NB4 (cell line): ENCODE data around the gene PCSK2.

Experiments used
- MYC ChIP-seq: IDR thresholded peaks from 2 replicates; pipeline ENCODE4 v1.6.1; 2011; ENCODE audit warnings: low read depth, low read length
- POLR2A ChIP-seq: IDR thresholded peaks from 2 replicates; pipeline ENCODE4 v1.6.1; 2011; ENCODE audit warnings: mild to moderate bottlenecking; ENCODE audit not compliant: insufficient read length; ENCODE audit errors: extremely low read depth
- TF ChIP-seq, protein P1 (sequence below): IDR thresholded peaks from one replicate; pipeline ENCODE4 v1.5.1; 2012; ENCODE audit warnings: low read depth, low read length
- TF ChIP-seq, protein P2 (sequence below): IDR thresholded peaks from 2 replicates; pipeline ENCODE4 v1.6.1; 2011; ENCODE audit warnings: low read depth, low read length

GRCh38 chr20:17423782-17424181, 196.9 kb downstream of the PCSK2 start:
- TF ChIP-seq, protein P1, sequence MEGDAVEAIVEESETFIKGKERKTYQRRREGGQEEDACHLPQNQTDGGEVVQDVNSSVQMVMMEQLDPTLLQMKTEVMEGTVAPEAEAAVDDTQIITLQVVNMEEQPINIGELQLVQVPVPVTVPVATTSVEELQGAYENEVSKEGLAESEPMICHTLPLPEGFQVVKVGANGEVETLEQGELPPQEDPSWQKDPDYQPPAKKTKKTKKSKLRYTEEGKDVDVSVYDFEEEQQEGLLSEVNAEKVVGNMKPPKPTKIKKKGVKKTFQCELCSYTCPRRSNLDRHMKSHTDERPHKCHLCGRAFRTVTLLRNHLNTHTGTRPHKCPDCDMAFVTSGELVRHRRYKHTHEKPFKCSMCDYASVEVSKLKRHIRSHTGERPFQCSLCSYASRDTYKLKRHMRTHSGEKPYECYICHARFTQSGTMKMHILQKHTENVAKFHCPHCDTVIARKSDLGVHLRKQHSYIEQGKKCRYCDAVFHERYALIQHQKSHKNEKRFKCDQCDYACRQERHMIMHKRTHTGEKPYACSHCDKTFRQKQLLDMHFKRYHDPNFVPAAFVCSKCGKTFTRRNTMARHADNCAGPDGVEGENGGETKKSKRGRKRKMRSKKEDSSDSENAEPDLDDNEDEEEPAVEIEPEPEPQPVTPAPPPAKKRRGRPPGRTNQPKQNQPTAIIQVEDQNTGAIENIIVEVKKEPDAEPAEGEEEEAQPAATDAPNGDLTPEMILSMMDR = no peak
- TF ChIP-seq POLR2A (no peak), MYC (no peak)
- TF ChIP-seq, protein P2, sequence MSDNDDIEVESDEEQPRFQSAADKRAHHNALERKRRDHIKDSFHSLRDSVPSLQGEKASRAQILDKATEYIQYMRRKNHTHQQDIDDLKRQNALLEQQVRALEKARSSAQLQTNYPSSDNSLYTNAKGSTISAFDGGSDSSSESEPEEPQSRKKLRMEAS = no peak
